HCT116 (cell line): ENCODE measurements around the gene ATG16L1. TPM values are rescaled to one million over a fixed set of nuclear protein-coding genes. Genes with fewer than 3 reads are reported as not detected.

Experiments used
- ATAC-seq: fragments of 200-7000 bp; cut with Tn5 transposase; 2 replicates; pipeline ENCODE4 v1.9.1; 2020; ENCODE audit warnings: mild to moderate bottlenecking, moderate library complexity
- BruUV-seq: library from RNA; stranded (reverse); fragments of 400-500 nt; replicated peaks from 2 replicates; lab custom pipeline; 2021; lab: Mats Ljungman, UMichigan
- CTCF ChIA-PET: fragments of 300-600 bp; sonication (Branson Sonifier 250); formaldehyde crosslinking; loops from one replicate; lab custom pipeline; 2021; ENCODE audit warnings: antibody characterized with exemption; lab: Charles Lee
- POLR2A ChIA-PET: fragments of 300-600, 350-600 bp; sonication (Branson Sonifier 250); formaldehyde crosslinking; loops from one replicate; lab custom pipeline; 2021; ENCODE audit warnings: antibody characterized with exemption; lab: Charles Lee
- RAD21 ChIA-PET, 2 experiments: fragments of 300-600 bp; sonication (Branson Sonifier 250); formaldehyde crosslinking; loops; one replicate each; lab custom pipeline; 2023; ENCODE audit warnings: low total read pairs in 2 of 2; ENCODE audit not compliant: uncharacterized antibody in 2 of 2, unreplicated experiment in 2 of 2, low non-redundant PET in 1 of 2; lab: Charles Lee
- DNase-seq: peaks from one replicate; pipeline ENCODE4 v3.0.0-alpha.2; 2010; ENCODE audit warnings: low read depth, low spot score
- H2AFZ ChIP-seq: fragments of 200-600 bp; shearing (Covaris generic), sonication (generic); 2 replicates; pipeline ENCODE4 v1.6.1; 2017; ENCODE audit warnings: low read depth, mixed run types, mixed read lengths, antibody characterized with exemption, low read length; ENCODE audit not compliant: poor library complexity, severe bottlenecking
- H3K27ac ChIP-seq: 2 replicates; pipeline ENCODE4 v1.5.1; 2012; ENCODE audit warnings: low read depth, low read length
- H3K27me3 ChIP-seq: fragments of 200-600 bp; sonication (generic); 2 replicates; pipeline ENCODE4 v1.6.1; 2016; ENCODE audit warnings: mixed run types, low read length, mixed read lengths; ENCODE audit not compliant: insufficient read depth
- H3K36me3 ChIP-seq, 2 experiments: fragments of 200-500 bp in 1 of 2; fragments of 200-600 bp in 1 of 2; sonication (Bioruptor generic) in 1 of 2; sonication (generic) in 1 of 2; 2 replicates each; pipeline versions ENCODE4 v1.5.1 to v1.6.1; 2014 to 2016; ENCODE audit warnings: low read length in 2 of 2, inconsistent platforms in 1 of 2, mixed read lengths in 1 of 2, mixed run types in 1 of 2; ENCODE audit not compliant: insufficient read depth in 2 of 2, control insufficient read depth in 1 of 2
- H3K4me1 ChIP-seq, 2 experiments: fragments of 200-600 bp in 1 of 2; sonication (generic) in 1 of 2; 2 replicates each; pipeline versions ENCODE4 v1.5.1 to v1.6.1; 2012 to 2017; ENCODE audit warnings: low read length in 2 of 2, inconsistent platforms in 1 of 2, mild to moderate bottlenecking in 1 of 2, mixed read lengths in 1 of 2, mixed run types in 1 of 2, moderate library complexity in 1 of 2; ENCODE audit not compliant: insufficient read depth in 2 of 2, control insufficient read depth in 1 of 2
- H3K4me2 ChIP-seq: fragments of 200-600 bp; sonication (generic); 2 replicates; pipeline ENCODE4 v1.6.1; 2017; ENCODE audit warnings: mixed run types, low read length, mixed read lengths
- H3K4me3 ChIP-seq, 2 experiments: fragments of 200-600 bp in 1 of 2; sonication (generic) in 1 of 2; replicated peaks in 1 of 2; 2 replicates each; pipeline ENCODE4 v1.5.1; 2011 to 2016; ENCODE audit warnings: low read length in 2 of 2, control low read depth in 1 of 2, low read depth in 1 of 2, mild to moderate bottlenecking in 1 of 2, mixed read lengths in 1 of 2, mixed run types in 1 of 2
- H3K79me2 ChIP-seq: fragments of 200-600 bp; sonication (generic); 2 replicates; pipeline ENCODE4 v1.6.1; 2017; ENCODE audit warnings: mild to moderate bottlenecking, mixed run types, low read length, moderate library complexity, mixed read lengths; ENCODE audit not compliant: insufficient read depth
- H3K9ac ChIP-seq: fragments of 200-600 bp; sonication (generic); 2 replicates; pipeline ENCODE4 v1.6.1; 2016; ENCODE audit warnings: low read length, mixed read lengths
- H3K9me2 ChIP-seq: fragments of 200-600 bp; sonication (generic), shearing (Covaris generic); 2 replicates; pipeline ENCODE4 v1.6.1; 2017; ENCODE audit warnings: mixed run types, mild to moderate bottlenecking, moderate library complexity; ENCODE audit not compliant: insufficient read depth
- H3K9me3 ChIP-seq, 2 experiments: fragments of 200-500 bp in 1 of 2; fragments of 200-600 bp in 1 of 2; sonication (Bioruptor generic) in 1 of 2; sonication (generic) in 1 of 2; 2 replicates each; pipeline ENCODE4 v1.6.1; 2014 to 2017; ENCODE audit warnings: low read length in 2 of 2, mixed read lengths in 2 of 2, inconsistent platforms in 1 of 2, low read depth in 1 of 2, mild to moderate bottlenecking in 1 of 2, mixed run types in 1 of 2, moderate library complexity in 1 of 2; ENCODE audit not compliant: control insufficient read depth in 1 of 2, insufficient read depth in 1 of 2
- H4K20me1 ChIP-seq: fragments of 200-600 bp; sonication (generic), shearing (Covaris generic); 2 replicates; pipeline ENCODE4 v1.6.1; 2017; ENCODE audit warnings: mixed run types, mild to moderate bottlenecking, moderate library complexity; ENCODE audit not compliant: insufficient read depth
- ATF3 ChIP-seq: IDR thresholded peaks from 2 replicates; pipeline ENCODE4 v1.6.1; 2012
- CEBPB ChIP-seq: IDR thresholded peaks from 2 replicates; pipeline ENCODE4 v1.6.1; 2012; ENCODE audit warnings: low read depth
- EZH2phosphoT487 ChIP-seq: fragments of 200-600 bp; IDR thresholded peaks from 2 replicates; pipeline ENCODE4 v1.6.1; 2018; ENCODE audit warnings: antibody characterized with exemption, borderline replicate concordance
- MAX ChIP-seq: IDR thresholded peaks from 2 replicates; pipeline ENCODE4 v1.6.1; 2012
- POLR2A ChIP-seq: IDR thresholded peaks from 2 replicates; pipeline ENCODE4 v1.7.0; 2011; ENCODE audit warnings: borderline replicate concordance; ENCODE audit not compliant: insufficient read depth, insufficient read length; ENCODE audit errors: extremely low read depth
- POLR2AphosphoS5 ChIP-seq: IDR thresholded peaks from 2 replicates; pipeline ENCODE4 v1.6.1; 2011; ENCODE audit warnings: mild to moderate bottlenecking, low read depth, low read length, moderate library complexity
- SIN3A ChIP-seq: IDR thresholded peaks from 2 replicates; pipeline ENCODE4 v1.6.1; 2012; ENCODE audit warnings: low read depth
- TCF7L2 ChIP-seq: IDR thresholded peaks from 2 replicates; pipeline ENCODE4 v1.7.0; 2011; ENCODE audit warnings: borderline replicate concordance, inconsistent platforms; ENCODE audit not compliant: insufficient read depth, insufficient read length; ENCODE audit errors: extremely low read depth
- YY1 ChIP-seq: IDR thresholded peaks from 2 replicates; pipeline ENCODE4 v1.6.1; 2011; ENCODE audit warnings: low read length, low read depth, moderate library complexity, mild to moderate bottlenecking; ENCODE audit not compliant: insufficient replicate concordance; ENCODE audit errors: extremely low read depth
- ZBTB33 ChIP-seq: IDR thresholded peaks from 2 replicates; pipeline ENCODE4 v1.6.1; 2011; ENCODE audit warnings: mild to moderate bottlenecking, low read length, moderate library complexity; ENCODE audit not compliant: insufficient replicate concordance; ENCODE audit errors: extremely low read depth
- ZFX ChIP-seq: fragments of 450-650 bp; IDR thresholded peaks from 2 replicates; pipeline ENCODE4 v1.6.1; 2017
- intact Hi-C: fragments of 100-400 bp; cut with micrococcal nuclease; formaldehyde crosslinking; loops from 2 replicates; pipeline ENCODE4 v1.10.0; 2022
- total RNA-seq: library from RNA; stranded (reverse); gene quantifications from one replicate; pipeline ENCODE4 v1.2.1, GENCODE V29; 2021; ENCODE audit not compliant: unreplicated experiment

ATG16L1 gene
- total RNA-seq, 1 experiment from 2014 or later: 43.4 TPM

- TF ChIP-seq EZH2phosphoT487 (no peak), ATF3 (no peak), YY1 (no peak), MAX (no peak), TCF7L2 (no peak), POLR2A (no peak), CEBPB (no peak)
Observed at GRCh38 chr2:233227346-233227978, 24.0 kb upstream of the ATG16L1 start (continued).

- ChIA-PET POLR2A (no interaction called here), RAD21 (no interaction called here), CTCF (no interaction called here)
- Histone ChIP-seq H2AFZ (no peak overlapping the region), H3K27me3 (no peaks in the 10 kb centered on the region), H3K4me1 (no peaks in the 10 kb centered on the region; a peak in 1 of 4 replicates), H3K9me3 (no peaks in the 10 kb centered on the region; a peak in 1 of 4 replicates), H3K79me2 (no peaks in the 10 kb centered on the region), H3K27ac (no peak overlapping the region), H3K4me3 (no peak overlapping the region), H3K9ac (no peak overlapping the region), H3K4me2 (no peak overlapping the region), H3K9me2 (no peaks in the 10 kb centered on the region), H4K20me1 (no peaks in the 10 kb centered on the region), H3K36me3 (no peaks in the 10 kb centered on the region)
- intact Hi-C loops: no loop called here
- no peak for TF ChIP-seq ZFX
- no peak for TF ChIP-seq POLR2AphosphoS5
- TF ChIP-seq TCF7L2: no peak
- no peak for TF ChIP-seq SIN3A
- no peak for TF ChIP-seq ZBTB33
- BruUV-seq: no TSS peak
- DNase-seq: no peak
- no peak for ATAC-seq
Observed at GRCh38 chr2:233228376-233228775, 23.1 kb upstream of the ATG16L1 start.
